ENCODE data around the gene CACNG6.

Gene CACNG6

DNA sequence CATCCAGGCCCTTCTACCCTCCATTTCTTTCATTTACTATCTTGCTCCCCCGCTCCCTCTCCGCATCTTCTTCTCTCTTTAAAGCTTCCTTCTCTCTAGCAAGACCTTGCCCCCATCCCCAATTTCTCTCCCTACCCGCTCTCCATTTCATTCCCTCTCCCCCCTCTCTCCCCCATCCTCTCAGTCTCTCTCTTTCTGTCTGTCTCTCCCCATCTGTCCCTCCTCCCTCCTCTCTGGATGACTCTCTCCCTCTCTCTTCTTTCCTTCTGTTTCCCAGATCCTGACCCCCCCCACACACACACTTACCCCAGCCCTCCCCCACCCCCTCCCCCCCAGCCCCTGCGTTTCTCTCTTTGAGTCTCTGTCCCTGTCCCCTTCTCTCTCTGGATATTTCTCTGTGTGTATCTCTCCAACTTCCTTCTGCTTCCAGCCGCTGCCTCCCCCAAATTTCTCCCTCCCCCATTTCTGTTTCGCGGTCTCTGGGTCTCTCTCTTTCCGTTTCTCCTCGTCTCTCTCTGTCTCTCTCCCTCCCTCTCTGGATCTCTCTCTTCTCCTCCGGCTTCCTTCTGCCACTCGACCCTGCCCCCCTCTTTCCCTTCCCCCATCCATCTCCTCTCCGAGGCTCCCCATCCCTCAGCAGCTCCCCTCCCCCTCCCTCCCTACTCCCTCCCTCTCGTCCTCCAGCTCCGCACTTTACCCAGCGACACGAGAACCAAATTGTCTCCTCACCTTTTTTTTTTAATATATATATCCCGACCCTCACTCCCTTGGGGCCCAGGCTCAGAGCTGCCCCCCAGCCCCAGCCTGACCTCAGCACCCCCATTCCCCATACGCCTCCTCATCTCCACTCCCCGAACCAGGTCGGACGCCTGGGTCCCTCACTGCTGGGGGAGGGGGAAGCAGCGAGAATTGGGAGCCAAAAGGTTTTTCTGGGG, 32.3 kb upstream of the CACNG6 start:
- no peak for DNase-seq (ENCODE audit: low read depth)
- H3K4me3 ChIP-seq (ENCODE audit: low read depth, low read length): no peak overlapping the region
- TF ChIP-seq, protein P1, sequence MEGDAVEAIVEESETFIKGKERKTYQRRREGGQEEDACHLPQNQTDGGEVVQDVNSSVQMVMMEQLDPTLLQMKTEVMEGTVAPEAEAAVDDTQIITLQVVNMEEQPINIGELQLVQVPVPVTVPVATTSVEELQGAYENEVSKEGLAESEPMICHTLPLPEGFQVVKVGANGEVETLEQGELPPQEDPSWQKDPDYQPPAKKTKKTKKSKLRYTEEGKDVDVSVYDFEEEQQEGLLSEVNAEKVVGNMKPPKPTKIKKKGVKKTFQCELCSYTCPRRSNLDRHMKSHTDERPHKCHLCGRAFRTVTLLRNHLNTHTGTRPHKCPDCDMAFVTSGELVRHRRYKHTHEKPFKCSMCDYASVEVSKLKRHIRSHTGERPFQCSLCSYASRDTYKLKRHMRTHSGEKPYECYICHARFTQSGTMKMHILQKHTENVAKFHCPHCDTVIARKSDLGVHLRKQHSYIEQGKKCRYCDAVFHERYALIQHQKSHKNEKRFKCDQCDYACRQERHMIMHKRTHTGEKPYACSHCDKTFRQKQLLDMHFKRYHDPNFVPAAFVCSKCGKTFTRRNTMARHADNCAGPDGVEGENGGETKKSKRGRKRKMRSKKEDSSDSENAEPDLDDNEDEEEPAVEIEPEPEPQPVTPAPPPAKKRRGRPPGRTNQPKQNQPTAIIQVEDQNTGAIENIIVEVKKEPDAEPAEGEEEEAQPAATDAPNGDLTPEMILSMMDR (IDR thresholded peaks at IDR 0.05; ENCODE audit: low read depth, low read length, missing control alignments): no peak

DNA sequence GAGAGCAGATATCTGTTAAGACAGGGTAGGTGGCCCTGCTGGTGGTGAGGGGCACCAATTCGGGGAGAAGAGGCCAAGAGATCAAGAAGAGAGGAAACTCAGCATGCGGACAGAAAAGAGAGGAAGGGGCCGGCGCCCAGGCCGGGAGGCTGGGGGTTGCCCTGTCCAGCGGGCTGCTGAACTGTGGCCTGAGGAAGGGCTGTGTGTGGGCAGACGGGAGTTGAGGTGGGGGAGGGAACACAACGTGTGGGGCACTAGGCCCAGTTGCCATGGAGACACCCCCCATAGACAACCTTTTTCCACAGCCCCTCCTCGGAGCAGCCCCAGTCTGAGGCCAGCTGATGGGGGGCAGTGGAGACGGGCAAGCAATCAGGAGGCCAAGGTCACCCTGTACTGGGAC, 31.2 kb upstream of the CACNG6 start:
- no peak for DNase-seq (ENCODE audit: low read depth)
- H3K4me3 ChIP-seq (ENCODE audit: low read depth, low read length): no peak overlapping the region
- TF ChIP-seq, protein P1 (IDR thresholded peaks at IDR 0.05; ENCODE audit: low read depth, low read length, missing control alignments): no peak

DNA sequence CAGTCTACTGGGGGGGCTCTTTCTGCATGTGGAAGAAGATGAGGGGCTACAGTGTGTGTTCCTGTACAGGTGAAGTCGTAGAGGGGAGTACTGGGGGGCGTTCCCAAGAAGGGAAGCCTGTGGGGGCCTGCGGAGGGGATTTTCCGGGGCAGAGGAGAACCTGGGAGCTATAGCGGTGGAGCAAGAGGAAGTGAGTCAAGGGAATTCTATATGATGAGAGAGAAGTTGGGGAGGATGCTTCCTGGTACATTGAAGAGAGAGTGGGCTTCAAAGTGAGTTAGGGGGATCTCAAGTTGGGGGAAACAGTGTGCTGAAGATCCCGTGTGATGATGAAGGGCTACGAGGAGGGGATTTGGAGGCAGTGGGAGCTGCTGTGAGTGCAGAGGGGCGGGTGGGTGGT, 30.6 kb upstream of the CACNG6 start:
- TF ChIP-seq, protein P1 (IDR thresholded peaks at IDR 0.05; ENCODE audit: low read depth, low read length, missing control alignments): no peak
- H3K4me3 ChIP-seq (ENCODE audit: low read depth, low read length): no peak overlapping the region
- DNase-seq (ENCODE audit: low read depth): no peak

DNA sequence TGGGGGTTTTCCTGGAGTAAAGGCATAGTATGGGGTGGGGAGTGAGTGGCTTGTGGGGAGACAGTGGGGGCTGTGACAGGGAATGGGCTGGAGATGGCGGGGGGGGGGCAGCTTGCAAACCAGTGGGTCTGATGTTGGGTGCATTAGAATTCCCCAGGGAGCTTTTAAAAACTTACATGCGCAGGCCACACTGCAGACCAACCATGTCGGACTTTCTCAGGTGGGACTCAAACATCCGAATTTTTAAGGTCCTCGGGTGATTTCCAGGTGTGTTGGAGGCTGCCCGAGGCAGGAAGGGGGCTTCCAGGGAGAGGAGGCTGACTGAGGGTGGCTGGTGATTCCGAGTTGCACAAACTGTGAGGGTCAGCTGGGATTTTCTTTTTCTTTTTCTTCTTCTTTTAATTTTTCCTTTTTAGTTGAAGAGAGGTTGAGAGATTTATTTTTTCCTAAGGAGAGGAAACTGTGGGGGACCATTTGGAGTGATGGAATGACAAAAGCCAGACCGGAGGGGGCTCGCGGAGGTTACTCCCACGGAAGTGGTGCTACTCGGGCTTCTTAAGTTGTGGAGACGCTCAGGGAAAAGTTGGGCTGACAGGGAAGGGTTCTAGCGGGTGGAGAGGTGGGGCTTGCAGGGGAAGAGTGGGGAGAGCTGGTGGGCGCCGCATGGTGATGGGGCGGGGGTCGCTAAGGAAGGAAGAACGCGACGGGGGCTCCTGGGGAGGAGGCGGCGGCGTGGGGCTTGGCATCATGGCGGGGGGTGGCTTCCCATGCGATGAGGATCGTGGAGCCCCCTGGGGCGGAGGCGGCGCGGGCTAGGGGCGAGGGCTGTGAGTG, 29.7 kb upstream of the CACNG6 start:
- no peak for DNase-seq (ENCODE audit: low read depth)
- H3K4me3 ChIP-seq (ENCODE audit: low read depth, low read length): no peak overlapping the region

DNA sequence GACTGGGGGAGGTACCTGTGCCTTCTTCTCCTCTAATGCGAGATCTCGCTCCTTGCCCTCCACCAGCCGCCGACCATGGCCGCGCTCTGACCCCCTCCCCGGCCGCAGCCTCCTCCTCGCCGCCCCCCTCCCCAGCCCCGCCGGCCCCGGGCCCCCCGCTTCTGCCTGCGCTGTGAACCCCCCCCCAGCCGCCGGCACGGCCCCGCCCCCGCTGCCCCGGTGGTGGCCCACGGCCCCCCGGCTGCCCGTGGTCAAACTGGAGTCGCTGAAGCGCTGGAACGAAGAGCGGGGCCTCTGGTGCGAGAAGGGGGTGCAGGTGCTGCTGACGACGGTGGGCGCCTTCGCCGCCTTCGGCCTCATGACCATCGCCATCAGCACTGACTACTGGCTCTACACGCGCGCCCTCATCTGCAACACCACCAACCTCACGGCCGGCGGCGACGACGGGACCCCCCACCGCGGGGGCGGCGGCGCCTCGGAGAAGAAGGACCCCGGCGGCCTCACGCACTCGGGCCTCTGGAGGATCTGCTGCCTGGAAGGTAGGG, 28.5 kb upstream of the CACNG6 start, which contains the start of gene CACNG8:
CACNG8 (plus strand) TSS at position 51 of the 545 bp plus-strand sequence.
- H3K4me3 ChIP-seq (ENCODE audit: low read depth, low read length): no peak within 1 kb of the TSS
- no peak for DNase-seq (ENCODE audit: low read depth)

More for the DNA sequence above, 29.7 kb upstream of the CACNG6 start:
- TF ChIP-seq, protein P1 (IDR thresholded peaks at IDR 0.05; ENCODE audit: low read depth, low read length, missing control alignments): no peak

DNA sequence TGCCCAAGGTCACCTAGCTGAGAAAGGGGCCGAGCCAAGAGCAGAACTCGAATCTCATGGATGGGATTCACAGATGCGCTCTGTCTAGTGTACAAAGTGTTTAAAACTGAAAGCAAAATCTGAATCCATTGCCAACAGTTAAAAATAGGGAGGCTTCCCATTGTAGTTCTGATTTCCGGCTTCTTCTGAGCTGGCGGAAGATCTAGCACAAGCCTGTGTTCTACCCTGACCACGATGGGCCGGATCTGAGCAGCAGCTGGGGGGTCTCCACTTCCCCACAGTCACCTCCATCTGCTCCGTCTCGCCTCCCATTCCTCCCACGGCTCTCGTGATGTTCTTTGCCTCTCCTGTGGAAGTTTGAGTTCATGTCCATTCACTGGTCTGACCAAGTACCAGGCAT, 26.3 kb upstream of the CACNG6 start:
- DNase-seq (ENCODE audit: low read depth): no peak
- no peak overlapping the region for H3K4me3 ChIP-seq (ENCODE audit: low read depth, low read length)
- TF ChIP-seq, protein P1 (IDR thresholded peaks at IDR 0.05; ENCODE audit: low read depth, low read length, missing control alignments): no peak

More for the DNA sequence above, 28.5 kb upstream of the CACNG6 start, which contains the start of gene CACNG8:
- TF ChIP-seq, protein P1 (IDR thresholded peaks at IDR 0.05; ENCODE audit: low read depth, low read length, missing control alignments): no peak
